Mucosa of descending colon (tissue), 3 donors: ENCODE measurements around the gene DLG2. TPM values are rescaled to one million over a fixed set of nuclear protein-coding genes. Genes with fewer than 3 reads are reported as not detected.
A peak's percentile ranks its signal among the peaks of the same experiment; 100 is the strongest.
"Not testable (repeated sequence)": the region's sequence is repeated elsewhere in the genome, so short reads cannot be mapped to it uniquely, and the experiment has no call there.

Experiments
- ATAC-seq: fragments of 200-7000 bp; cut with Tn5 transposase; one replicate; pipeline ENCODE4 v1.9.1; 2020; ENCODE audit warnings: mild to moderate bottlenecking, moderate library complexity
- DNase-seq, 3 donors: peaks; one replicate each; pipeline ENCODE4 v3.0.0-alpha.2; 2020
- H3K36me3 ChIP-seq: fragments of 200-600 bp; one replicate; pipeline ENCODE4 v1.8.0; 2021; ENCODE audit warnings: low read depth, mild to moderate bottlenecking
- H3K4me1 ChIP-seq: fragments of 200-600 bp; one replicate; pipeline ENCODE4 v1.8.0; 2021; ENCODE audit warnings: low read depth, mild to moderate bottlenecking
- H3K4me3 ChIP-seq: fragments of 200-600 bp; one replicate; pipeline ENCODE4 v1.8.0; 2021; ENCODE audit warnings: mild to moderate bottlenecking
- H3K9me3 ChIP-seq: fragments of 200-600 bp; one replicate; pipeline ENCODE4 v1.8.0; 2021; ENCODE audit warnings: mild to moderate bottlenecking
- CTCF ChIP-seq: fragments of 200-600 bp; IDR thresholded peaks from one replicate; pipeline ENCODE4 v1.8.0; 2022; ENCODE audit warnings: antibody characterized with exemption, mild to moderate bottlenecking
- intact Hi-C, 2 donors: fragments of 100-400 bp; cut with DNase I in 1 of 2; cut with micrococcal nuclease in 1 of 2; formaldehyde crosslinking; loops; one replicate each; pipeline versions ENCODE4 v1.11.0 to v1.11.1; 2022; cut with DNase I, micrococcal nuclease
- total RNA-seq, 3 donors: library from RNA; stranded (reverse); fragmentation: NEBNext Ultra II Directional in 2 of 3; extraction: Animal tissue kit (Norgen Biotek cat#: 25700) in 2 of 3; gene quantifications; one replicate each; pipeline versions ENCODE4 v1.2.1 to v1.2.4, GENCODE V29; 2021 to 2023
- donor health status: DM: no; HTN: no; CAD: no; lungs with moderate emphysema.
- donor health status: DM: no; HTN: no; CAD: no.
- donor health status: DM: no; HTN: yes; CAD: no.

Gene DLG2
- total RNA-seq, 3 donors from 2014 or later, result 2.1 to 11.1 (median 2.4) TPM

GRCh38 chr11:85028329-85029101 lies 598.6 kb downstream of the DLG2 start:
- Histone ChIP-seq H3K4me3 (no peak overlapping the region), H3K4me1 (no peaks in the 10 kb centered on the region), H3K36me3 (no peaks in the 10 kb centered on the region), H3K9me3 (no peaks in the 10 kb centered on the region)
- ATAC-seq (no peak), DNase-seq (no peak)
- intact Hi-C loops, result no loop called here
- no peak for TF ChIP-seq CTCF

GRCh38 chr11:85027346-85027745 lies 599.8 kb downstream of the DLG2 start:
- intact Hi-C loops, result no loop called here
- H3K36me3 ChIP-seq, result no peaks in the 10 kb centered on the region
- ATAC-seq (no peak), DNase-seq (peak in 1 of 3 donors; percentile 37)
- H3K9me3 ChIP-seq, result no peaks in the 10 kb centered on the region
- no peaks in the 10 kb centered on the region for H3K4me1 ChIP-seq
- no peak overlapping the region for H3K4me3 ChIP-seq
- no peak for TF ChIP-seq CTCF

- H3K4me1 ChIP-seq, result no peaks in the 10 kb centered on the region
- intact Hi-C loops, result no loop called here
- no peak for ATAC-seq
- no peak overlapping the region for H3K4me3 ChIP-seq
- no peak for DNase-seq
- H3K36me3 ChIP-seq, result no peaks in the 10 kb centered on the region
- TF ChIP-seq CTCF, result no peak
- no peaks in the 10 kb centered on the region for H3K9me3 ChIP-seq
Observed at GRCh38 chr11:85021058-85021457, 606.1 kb downstream of the DLG2 start.

- H3K4me1 ChIP-seq, result no peaks in the 10 kb centered on the region
- H3K4me3 ChIP-seq, result no peak overlapping the region
- DNase-seq, result peak in 2 of 3 donors; percentile 23 to 27
- H3K36me3 ChIP-seq, result no peaks in the 10 kb centered on the region
- no peak for TF ChIP-seq CTCF
- H3K9me3 ChIP-seq, result no peaks in the 10 kb centered on the region
- intact Hi-C loops, result no loop called here
- ATAC-seq, result peak; percentile 68
Observed at GRCh38 chr11:84993386-84993785, 633.8 kb downstream of the DLG2 start.

GRCh38 chr11:84990141-84990540 lies 637.0 kb downstream of the DLG2 start:
- H3K4me1 ChIP-seq, result no peaks in the 10 kb centered on the region
- H3K36me3 ChIP-seq, result no peaks in the 10 kb centered on the region
- no peak for ATAC-seq
- DNase-seq, result no peak
- no peak overlapping the region for H3K4me3 ChIP-seq
- no peaks in the 10 kb centered on the region for H3K9me3 ChIP-seq
- intact Hi-C loops, result no loop called here
- TF ChIP-seq CTCF, result no peak

GRCh38 chr11:84987686-84988187 lies 639.4 kb downstream of the DLG2 start:
- intact Hi-C loops, DNase-seq, ATAC-seq, H3K4me3 ChIP-seq, H3K4me1 ChIP-seq, H3K36me3 ChIP-seq, H3K9me3 ChIP-seq: not testable (repeated sequence)
